ENCODE data around the gene TTLL10.

DNA sequence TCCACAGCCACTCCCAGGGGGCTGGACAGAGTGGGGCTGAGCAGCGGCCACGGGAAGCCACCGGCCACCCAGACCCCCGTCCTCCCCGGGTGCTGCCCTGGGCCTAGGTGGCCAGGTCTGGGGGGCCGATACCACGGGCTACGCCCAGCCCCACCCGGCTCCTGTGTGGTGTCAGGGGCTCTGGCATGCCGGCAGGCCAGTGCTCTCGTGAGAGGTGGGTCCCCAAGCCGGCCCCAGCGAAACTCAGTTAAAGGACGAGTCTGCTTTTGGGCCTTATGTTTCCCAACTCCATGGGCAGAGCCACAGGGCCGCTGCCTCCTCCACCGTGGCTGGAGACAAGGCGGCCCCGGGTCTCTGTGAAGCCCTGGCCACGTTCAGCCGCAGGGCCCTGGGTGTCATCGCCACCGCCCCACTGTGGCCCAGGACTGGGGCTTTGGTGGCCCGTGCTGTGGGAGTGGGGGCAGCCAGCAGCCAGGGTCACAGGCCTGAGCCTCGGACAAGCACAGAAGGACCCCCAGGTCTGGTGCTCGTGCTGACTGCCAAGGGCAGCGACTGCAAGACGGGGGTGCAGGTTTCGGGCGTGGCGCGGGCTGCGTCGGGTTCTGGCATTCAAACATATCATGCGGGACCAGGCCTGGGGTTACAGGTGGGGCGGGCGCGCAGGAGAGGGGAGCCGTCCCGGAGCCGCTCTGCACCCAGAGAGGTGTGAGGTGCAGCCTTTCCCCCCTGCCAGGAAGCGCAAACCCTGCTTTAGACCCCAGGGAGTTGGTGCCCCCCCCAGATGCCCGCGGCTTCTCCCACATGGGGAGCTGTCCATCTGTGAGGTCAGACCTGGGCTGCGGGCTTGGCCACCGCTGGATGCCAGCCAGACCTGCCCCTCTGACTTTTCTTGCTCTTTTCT is 45.9 kb upstream of the TTLL10 start:
- TF ChIP-seq, protein P1, sequence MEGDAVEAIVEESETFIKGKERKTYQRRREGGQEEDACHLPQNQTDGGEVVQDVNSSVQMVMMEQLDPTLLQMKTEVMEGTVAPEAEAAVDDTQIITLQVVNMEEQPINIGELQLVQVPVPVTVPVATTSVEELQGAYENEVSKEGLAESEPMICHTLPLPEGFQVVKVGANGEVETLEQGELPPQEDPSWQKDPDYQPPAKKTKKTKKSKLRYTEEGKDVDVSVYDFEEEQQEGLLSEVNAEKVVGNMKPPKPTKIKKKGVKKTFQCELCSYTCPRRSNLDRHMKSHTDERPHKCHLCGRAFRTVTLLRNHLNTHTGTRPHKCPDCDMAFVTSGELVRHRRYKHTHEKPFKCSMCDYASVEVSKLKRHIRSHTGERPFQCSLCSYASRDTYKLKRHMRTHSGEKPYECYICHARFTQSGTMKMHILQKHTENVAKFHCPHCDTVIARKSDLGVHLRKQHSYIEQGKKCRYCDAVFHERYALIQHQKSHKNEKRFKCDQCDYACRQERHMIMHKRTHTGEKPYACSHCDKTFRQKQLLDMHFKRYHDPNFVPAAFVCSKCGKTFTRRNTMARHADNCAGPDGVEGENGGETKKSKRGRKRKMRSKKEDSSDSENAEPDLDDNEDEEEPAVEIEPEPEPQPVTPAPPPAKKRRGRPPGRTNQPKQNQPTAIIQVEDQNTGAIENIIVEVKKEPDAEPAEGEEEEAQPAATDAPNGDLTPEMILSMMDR (IDR thresholded peaks at IDR 0.05), result no peak
- TF ChIP-seq POLR2A (IDR thresholded peaks at IDR 0.05), result no peak
